Colonic mucosa (tissue), 4 donors: ENCODE measurements around the gene BPIFB2. TPM values are rescaled to one million over a fixed set of nuclear protein-coding genes. Genes with fewer than 3 reads are reported as not detected.

Experiments
- DNase-seq: peaks from one replicate; pipeline ENCODE4 v3.0.0-alpha.2; 2020
- H3K27ac ChIP-seq: fragments of 200-600 bp; one replicate; pipeline ENCODE4 v1.8.0; 2021
- H3K27me3 ChIP-seq: fragments of 200-600 bp; one replicate; pipeline ENCODE4 v1.8.0; 2021
- H3K36me3 ChIP-seq: fragments of 200-600 bp; one replicate; pipeline ENCODE4 v1.8.0; 2021
- H3K4me1 ChIP-seq: fragments of 200-600 bp; one replicate; pipeline ENCODE4 v1.8.0; 2021; ENCODE audit warnings: mild to moderate bottlenecking
- H3K4me3 ChIP-seq: fragments of 200-600 bp; one replicate; pipeline ENCODE4 v1.8.0; 2021
- H3K9ac ChIP-seq, 2 donors: one replicate each; pipeline ENCODE4 v1.7.0; 2013; ENCODE audit warnings: control low read depth in 2 of 2, low read depth in 2 of 2, low read length in 2 of 2
- H3K9me3 ChIP-seq: fragments of 200-600 bp; one replicate; pipeline ENCODE4 v1.8.0; 2021
- CTCF ChIP-seq: fragments of 200-600 bp; IDR thresholded peaks from one replicate; pipeline ENCODE4 v1.8.0; 2022; ENCODE audit warnings: antibody characterized with exemption, mild to moderate bottlenecking
- intact Hi-C: fragments of 100-400 bp; cut with DNase I; formaldehyde crosslinking; loops from one replicate; pipeline ENCODE4 v1.14.1; 2022
- total RNA-seq, 2 donors: library from RNA; stranded (reverse); fragmentation: NEBNext Ultra II Directional in 1 of 2; extraction: Animal tissue kit (Norgen Biotek cat#: 25700) in 1 of 2; gene quantifications; one replicate each; pipeline ENCODE4 v1.2.1, GENCODE V29; 2021
- donor health status: healthy.
- donor health status: DM: no; HTN: no; CAD: no.
- donor health status: DM: no; HTN: no; CAD: no.

BPIFB2 gene
- total RNA-seq, 2 donors from 2014 or later, result 0.35 TPM; not detected in 1

GRCh38 chr20:33064572-33065287, 57.2 kb downstream of the BPIFB2 start:
- H3K4me1 ChIP-seq, result no peaks in the 10 kb centered on the region
- TF ChIP-seq CTCF, result no peak
- no peak for DNase-seq
- H3K9ac ChIP-seq, result no peak overlapping the region
- H3K9me3 ChIP-seq, result no peaks in the 10 kb centered on the region
- H3K27ac ChIP-seq, result no peak overlapping the region
- H3K36me3 ChIP-seq, result no peaks in the 10 kb centered on the region
- H3K4me3 ChIP-seq, result no peak overlapping the region
- intact Hi-C loops, result no loop called here
- H3K27me3 ChIP-seq, result no peaks in the 10 kb centered on the region

GRCh38 chr20:33065785-33066184, 58.3 kb downstream of the BPIFB2 start:
- no peaks in the 10 kb centered on the region for H3K9me3 ChIP-seq
- DNase-seq, result no peak
- H3K4me3 ChIP-seq, result no peak overlapping the region
- no peak overlapping the region for H3K9ac ChIP-seq
- intact Hi-C loops, result no loop called here
- H3K27me3 ChIP-seq, result no peaks in the 10 kb centered on the region
- H3K4me1 ChIP-seq, result no peaks in the 10 kb centered on the region
- H3K27ac ChIP-seq, result no peak overlapping the region
- no peaks in the 10 kb centered on the region for H3K36me3 ChIP-seq
- TF ChIP-seq CTCF, result no peak

GRCh38 chr20:33067806-33068205, 60.3 kb downstream of the BPIFB2 start:
- Histone ChIP-seq H3K9me3 (no peaks in the 10 kb centered on the region), H3K4me1 (no peaks in the 10 kb centered on the region), H3K36me3 (no peaks in the 10 kb centered on the region), H3K27ac (no peak overlapping the region), H3K9ac (no peak overlapping the region), H3K4me3 (no peak overlapping the region), H3K27me3 (no peaks in the 10 kb centered on the region)
- intact Hi-C loops, result no loop called here
- TF ChIP-seq CTCF, result no peak
- no peak for DNase-seq

- no peak for TF ChIP-seq CTCF
Measured at GRCh38 chr20:33068251-33068939, 60.9 kb downstream of the BPIFB2 start.

GRCh38 chr20:33069673-33070072, 62.2 kb downstream of the BPIFB2 start:
- Histone ChIP-seq H3K27me3 (no peaks in the 10 kb centered on the region), H3K4me1 (no peaks in the 10 kb centered on the region), H3K4me3 (no peak overlapping the region), H3K36me3 (no peaks in the 10 kb centered on the region), H3K27ac (no peak overlapping the region), H3K9ac (no peak overlapping the region), H3K9me3 (no peaks in the 10 kb centered on the region)
- TF ChIP-seq CTCF, result no peak
- DNase-seq, result no peak
- intact Hi-C loops, result no loop called here

More at GRCh38 chr20:33068251-33068939, 60.9 kb downstream of the BPIFB2 start:
- no peak overlapping the region for H3K9ac ChIP-seq
- no peaks in the 10 kb centered on the region for H3K9me3 ChIP-seq
- no peak overlapping the region for H3K27ac ChIP-seq
- no peak overlapping the region for H3K4me3 ChIP-seq
- intact Hi-C loops, result no loop called here
- no peaks in the 10 kb centered on the region for H3K4me1 ChIP-seq
- no peaks in the 10 kb centered on the region for H3K36me3 ChIP-seq
- DNase-seq, result no peak
- H3K27me3 ChIP-seq, result no peaks in the 10 kb centered on the region
